Caco-2 (cell line): ENCODE results near the gene ABCD4. TPM values are rescaled to one million over a fixed set of nuclear protein-coding genes. Genes with fewer than 3 reads are reported as not detected.

Experiments
- BruUV-seq: library from RNA; stranded (reverse); fragments of 400-500 nt; replicated peaks from 2 replicates; lab custom pipeline; 2021; lab: Mats Ljungman, UMichigan
- CTCF ChIA-PET: fragments of 300-600 bp; sonication (Branson Sonifier 250); formaldehyde crosslinking; loops from one replicate; lab custom pipeline; 2022; ENCODE audit warnings: antibody characterized with exemption; lab: Charles Lee
- POLR2A ChIA-PET: fragments of 300-600 bp; sonication (Branson Sonifier 250); formaldehyde crosslinking; loops from one replicate; lab custom pipeline; 2022; ENCODE audit warnings: antibody characterized with exemption; lab: Charles Lee
- DNase-seq, 2 experiments: peaks; one replicate each; pipeline versions ENCODE4 v3.0.0 to v3.0.0-alpha.2; 2020 to 2022
- H3K27me3 ChIP-seq: replicated peaks from 2 replicates; pipeline ENCODE4 v1.6.0; 2011; ENCODE audit warnings: low read length; ENCODE audit not compliant: control insufficient read depth, insufficient read depth
- H3K36me3 ChIP-seq: 2 replicates; pipeline ENCODE4 v1.5.1; 2011; ENCODE audit warnings: low read length; ENCODE audit not compliant: control insufficient read depth, insufficient read depth
- H3K4me1 ChIP-seq: fragments of 250-450 bp; sonication (Bioruptor Pico); 2 replicates; pipeline ENCODE4 v1.5.1; 2020; ENCODE audit warnings: mild to moderate bottlenecking
- H3K4me3 ChIP-seq: 2 replicates; pipeline ENCODE4 v1.5.1; 2011; ENCODE audit warnings: low read depth, mild to moderate bottlenecking, control low read depth, low read length
- H3K9me3 ChIP-seq: fragments of 250-450 bp; sonication (Bioruptor Pico); 2 replicates; pipeline ENCODE4 v1.5.1; 2020; ENCODE audit warnings: mild to moderate bottlenecking, moderate library complexity
- H3K27ac Mint-ChIP-seq: one replicate; pipeline ENCODE4 v1.8.0; 2022; ENCODE audit warnings: mixed read lengths; ENCODE audit not compliant: unreplicated experiment
- H3K27me3 Mint-ChIP-seq: one replicate; pipeline ENCODE4 v1.8.0; 2022; ENCODE audit warnings: mixed read lengths; ENCODE audit not compliant: insufficient read depth, unreplicated experiment
- H3K36me3 Mint-ChIP-seq: one replicate; pipeline ENCODE4 v1.8.0; 2022; ENCODE audit warnings: mild to moderate bottlenecking, mixed read lengths; ENCODE audit not compliant: insufficient read depth, unreplicated experiment
- H3K4me1 Mint-ChIP-seq: one replicate; pipeline ENCODE4 v1.8.0; 2022; ENCODE audit warnings: low read depth, mixed read lengths; ENCODE audit not compliant: unreplicated experiment
- H3K4me3 Mint-ChIP-seq: one replicate; pipeline ENCODE4 v1.8.0; 2022; ENCODE audit warnings: mild to moderate bottlenecking, moderate library complexity, mixed read lengths; ENCODE audit not compliant: unreplicated experiment
- H3K9me3 Mint-ChIP-seq: one replicate; pipeline ENCODE4 v1.8.0; 2022; ENCODE audit warnings: mixed read lengths; ENCODE audit not compliant: unreplicated experiment
- intact Hi-C: fragments of 100-400 bp; cut with micrococcal nuclease; formaldehyde crosslinking; loops from one replicate; pipeline ENCODE4 v1.10.0; 2022; ENCODE audit not compliant: unreplicated experiment
- total RNA-seq: library from RNA; stranded (reverse); gene quantifications from 2 replicates; pipeline ENCODE4 v1.2.3, GENCODE V29; 2022
- TF ChIP-seq, protein P1 (sequence below), 2 experiments: fragments of 200-600 bp in 1 of 2; IDR thresholded peaks; 1 replicate in 1 of 2; 2 replicates in 1 of 2; pipeline versions ENCODE4 v1.5.1 to v1.8.0; 2011 to 2022; ENCODE audit warnings: antibody characterized with exemption in 1 of 2, control low read depth in 1 of 2, inconsistent platforms in 1 of 2, low read depth in 1 of 2, low read length in 1 of 2, mild to moderate bottlenecking in 1 of 2, moderate library complexity in 1 of 2; ENCODE audit not compliant: insufficient read depth in 1 of 2, severe bottlenecking in 1 of 2, unreplicated experiment in 1 of 2

The ABCD4 gene
- total RNA-seq, 1 experiment from 2014 or later = 82.1 TPM

DNA sequence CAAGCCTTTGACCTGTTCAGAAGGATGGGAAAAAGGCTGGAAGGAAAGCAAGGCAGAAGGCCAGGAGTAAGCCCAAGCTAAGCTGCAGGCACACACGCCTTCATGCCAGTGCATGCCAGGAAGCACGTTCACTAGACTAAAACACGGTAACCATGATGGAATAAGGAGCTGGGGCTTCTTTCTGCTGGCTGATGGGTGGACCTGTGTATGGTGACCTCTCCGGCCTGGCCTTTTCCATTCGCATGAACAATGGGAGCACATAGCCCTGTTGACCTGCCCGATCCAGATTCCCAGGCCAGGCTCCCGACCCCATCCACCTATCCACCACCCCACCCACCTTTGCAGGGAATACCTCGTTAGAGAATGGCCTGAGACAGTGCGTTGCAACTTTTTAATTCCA is 40.7 kb downstream of the ABCD4 start:
- no peaks in the 10 kb centered on the region for H3K4me1 Mint-ChIP-seq

DNA sequence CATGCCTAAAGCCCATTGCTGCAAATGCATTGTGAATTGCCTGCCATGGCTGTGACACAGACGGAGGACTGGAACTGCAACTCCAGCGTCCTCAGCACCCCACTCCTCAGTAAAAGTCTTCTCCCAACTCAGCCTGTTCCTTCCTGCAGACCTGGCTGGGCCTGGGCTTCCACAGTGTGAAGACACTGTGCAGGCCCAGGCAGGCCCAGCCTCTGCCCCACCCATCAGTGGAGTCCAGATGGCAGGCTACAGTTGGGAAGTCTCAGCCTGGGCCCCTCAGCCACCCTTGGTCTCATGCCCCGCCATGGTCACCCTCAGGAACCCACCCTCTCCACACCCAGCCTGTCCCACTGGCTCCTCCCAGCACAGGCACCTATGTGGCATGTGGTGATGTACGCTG is 41.4 kb downstream of the ABCD4 start:
- H3K4me1 ChIP-seq = 0 out of 2 replicates have a peak, but pooled peaks cover 4% of the 10 kb centered on the region

More for the DNA sequence above, 40.7 kb downstream of the ABCD4 start:
- Mint-ChIP-seq H3K4me3 (no peak overlapping the region), H3K36me3 (no peaks in the 10 kb centered on the region), H3K9me3 (no peaks in the 10 kb centered on the region), H3K27me3 (no peaks in the 10 kb centered on the region), H3K27ac (no peak overlapping the region)
- TF ChIP-seq, protein P1, sequence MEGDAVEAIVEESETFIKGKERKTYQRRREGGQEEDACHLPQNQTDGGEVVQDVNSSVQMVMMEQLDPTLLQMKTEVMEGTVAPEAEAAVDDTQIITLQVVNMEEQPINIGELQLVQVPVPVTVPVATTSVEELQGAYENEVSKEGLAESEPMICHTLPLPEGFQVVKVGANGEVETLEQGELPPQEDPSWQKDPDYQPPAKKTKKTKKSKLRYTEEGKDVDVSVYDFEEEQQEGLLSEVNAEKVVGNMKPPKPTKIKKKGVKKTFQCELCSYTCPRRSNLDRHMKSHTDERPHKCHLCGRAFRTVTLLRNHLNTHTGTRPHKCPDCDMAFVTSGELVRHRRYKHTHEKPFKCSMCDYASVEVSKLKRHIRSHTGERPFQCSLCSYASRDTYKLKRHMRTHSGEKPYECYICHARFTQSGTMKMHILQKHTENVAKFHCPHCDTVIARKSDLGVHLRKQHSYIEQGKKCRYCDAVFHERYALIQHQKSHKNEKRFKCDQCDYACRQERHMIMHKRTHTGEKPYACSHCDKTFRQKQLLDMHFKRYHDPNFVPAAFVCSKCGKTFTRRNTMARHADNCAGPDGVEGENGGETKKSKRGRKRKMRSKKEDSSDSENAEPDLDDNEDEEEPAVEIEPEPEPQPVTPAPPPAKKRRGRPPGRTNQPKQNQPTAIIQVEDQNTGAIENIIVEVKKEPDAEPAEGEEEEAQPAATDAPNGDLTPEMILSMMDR (IDR thresholded peaks at IDR 0.05; ENCODE audit: insufficient read depth in 1 of 2, low read depth in 1 of 2, low read length in 1 of 2, severe bottlenecking in 1 of 2, unreplicated experiment in 1 of 2) = no peak
- CTCF ChIA-PET = no interaction called here
- Histone ChIP-seq H3K9me3 (no peaks in the 10 kb centered on the region), H3K27me3 (peaks cover 1% of the 10 kb centered on the region; the same call in 1 of the 2 replicates), H3K4me1 (0 out of 2 replicates have a peak, but pooled peaks cover 3% of the 10 kb centered on the region), H3K36me3 (no peaks in the 10 kb centered on the region), H3K4me3 (no peak overlapping the region)
- POLR2A ChIA-PET = no interaction called here
- intact Hi-C loops = no loop called here
- DNase-seq = no peak
- no TSS peak for BruUV-seq

DNA sequence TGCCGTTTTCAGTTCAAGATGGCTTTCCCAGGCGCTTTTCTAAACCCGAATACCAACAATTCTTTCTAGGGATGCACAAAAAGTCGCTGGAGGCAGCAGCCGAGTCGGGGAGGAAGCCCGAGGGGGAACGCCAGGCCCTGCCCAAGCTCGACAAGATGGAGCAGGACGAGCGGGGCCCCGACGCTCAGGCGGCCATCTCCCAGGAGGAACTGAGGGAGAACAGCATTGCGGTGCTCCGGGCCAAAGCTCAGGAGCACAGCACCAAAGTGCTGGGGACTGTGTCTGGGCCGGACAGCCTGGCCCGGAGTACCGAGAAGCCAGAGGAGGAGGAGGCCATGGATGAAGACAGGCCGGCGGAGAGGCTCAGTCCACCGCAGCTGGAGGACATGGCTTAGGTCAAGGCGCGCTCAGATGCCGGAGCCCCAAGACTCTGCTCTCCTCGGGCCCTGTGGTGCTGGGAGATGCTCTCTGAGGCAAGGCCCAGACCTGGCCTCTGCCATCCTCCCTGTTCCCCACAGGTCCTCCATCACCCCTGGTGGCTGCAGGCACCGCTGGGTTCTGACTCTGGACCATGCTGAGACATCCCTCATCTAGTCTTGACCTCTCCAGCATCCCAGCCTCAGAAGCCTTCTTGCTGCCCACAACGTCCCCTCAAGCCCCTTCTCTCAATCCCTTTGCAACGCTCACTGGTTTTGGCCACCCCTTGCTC is 42.1 kb downstream of the ABCD4 start:
- no TSS peak for BruUV-seq
- TF ChIP-seq, protein P1 (IDR thresholded peaks at IDR 0.05; ENCODE audit: insufficient read depth in 1 of 2, low read depth in 1 of 2, low read length in 1 of 2, severe bottlenecking in 1 of 2, unreplicated experiment in 1 of 2) = no peak
- ChIA-PET POLR2A (no interaction called here), CTCF (no interaction called here)
- H3K9me3 Mint-ChIP-seq = no peaks in the 10 kb centered on the region
- no peaks in the 10 kb centered on the region for H3K4me1 Mint-ChIP-seq
- DNase-seq = no peak
- intact Hi-C loops = no loop called here
- H3K36me3 ChIP-seq = no peaks in the 10 kb centered on the region
- no peaks in the 10 kb centered on the region for H3K9me3 ChIP-seq
- no peaks in the 10 kb centered on the region for H3K36me3 Mint-ChIP-seq
- H3K27ac Mint-ChIP-seq = no peak overlapping the region
- H3K4me3 ChIP-seq = no peak overlapping the region
- no peaks in the 10 kb centered on the region for H3K27me3 Mint-ChIP-seq
- no peak overlapping the region for H3K4me3 Mint-ChIP-seq
- H3K27me3 ChIP-seq = peaks cover 1% of the 10 kb centered on the region; the same call in 1 of the 2 replicates
- H3K4me1 ChIP-seq = 0 out of 2 replicates have a peak, but pooled peaks cover 4% of the 10 kb centered on the region

More for the DNA sequence above, 41.4 kb downstream of the ABCD4 start:
- Mint-ChIP-seq H3K27me3 (no peaks in the 10 kb centered on the region), H3K27ac (no peak overlapping the region), H3K36me3 (no peaks in the 10 kb centered on the region), H3K4me3 (no peak overlapping the region), H3K9me3 (no peaks in the 10 kb centered on the region), H3K4me1 (no peaks in the 10 kb centered on the region)
- no TSS peak for BruUV-seq
- TF ChIP-seq, protein P1 (IDR thresholded peaks at IDR 0.05; ENCODE audit: insufficient read depth in 1 of 2, low read depth in 1 of 2, low read length in 1 of 2, severe bottlenecking in 1 of 2, unreplicated experiment in 1 of 2) = no peak
- CTCF ChIA-PET = no interaction called here
- POLR2A ChIA-PET = no interaction called here
- Histone ChIP-seq H3K27me3 (peaks cover 1% of the 10 kb centered on the region; the same call in 1 of the 2 replicates), H3K36me3 (no peaks in the 10 kb centered on the region), H3K4me3 (no peak overlapping the region), H3K9me3 (no peaks in the 10 kb centered on the region)
- intact Hi-C loops = no loop called here
- DNase-seq = no peak
